Fibroblast of lung (primary cell): Measurements from ENCODE around the gene DISP2. TPM values are rescaled to one million over a fixed set of nuclear protein-coding genes. Genes with fewer than 3 reads are reported as not detected.
A peak's percentile ranks its signal among the peaks of the same experiment; 100 is the strongest.

Experiments used
- DNase-seq, 2 donors: peaks; one replicate each; pipeline versions ENCODE4 v3.0.0 to v3.0.0-alpha.2; 2010; ENCODE audit warnings: low read depth in 2 of 2
- H2AFZ ChIP-seq: 2 replicates; pipeline ENCODE4 v1.5.1; 2012; ENCODE audit warnings: low read length, control low read depth, inconsistent platforms
- H3K27ac ChIP-seq: 2 replicates; pipeline ENCODE4 v1.5.1; 2011; ENCODE audit warnings: low read length, control low read depth; ENCODE audit not compliant: insufficient read depth
- H3K27me3 ChIP-seq: 2 replicates; pipeline ENCODE4 v1.5.1; 2011; ENCODE audit warnings: mild to moderate bottlenecking, low read length; ENCODE audit not compliant: control insufficient read depth, insufficient read depth
- H3K36me3 ChIP-seq: 2 replicates; pipeline ENCODE4 v1.5.1; 2011; ENCODE audit warnings: low read length; ENCODE audit not compliant: control insufficient read depth, insufficient read depth
- H3K4me1 ChIP-seq: 2 replicates; pipeline ENCODE4 v1.5.1; 2011; ENCODE audit warnings: low read length; ENCODE audit not compliant: control insufficient read depth, insufficient read depth; ENCODE audit errors: extremely low read depth
- H3K4me2 ChIP-seq: 2 replicates; pipeline ENCODE4 v1.5.1; 2011; ENCODE audit warnings: low read length, control low read depth; ENCODE audit not compliant: insufficient read depth; ENCODE audit errors: extremely low read depth
- H3K4me3 ChIP-seq, 4 experiments: fragments of 200-600 bp in 1 of 4; sonication (generic) in 1 of 4; replicated peaks in 1 of 4; 2 replicates each; pipeline ENCODE4 v1.5.1; 2011 to 2016; ENCODE audit warnings: low read length in 4 of 4, low read depth in 3 of 4, mild to moderate bottlenecking in 3 of 4, control low read depth in 2 of 4, inconsistent platforms in 1 of 4, mixed read lengths in 1 of 4; ENCODE audit not compliant: insufficient read depth in 1 of 4; ENCODE audit errors: control extremely low read depth in 1 of 4
- H3K79me2 ChIP-seq: 2 replicates; pipeline ENCODE4 v1.5.1; 2012; ENCODE audit warnings: mild to moderate bottlenecking, low read length, inconsistent platforms; ENCODE audit not compliant: control insufficient read depth, insufficient read depth
- H3K9ac ChIP-seq: 2 replicates; pipeline ENCODE4 v1.5.1; 2011; ENCODE audit warnings: mild to moderate bottlenecking, low read length, control low read depth; ENCODE audit not compliant: insufficient read depth
- H3K9me3 ChIP-seq: 2 replicates; pipeline ENCODE4 v1.5.1; 2012; ENCODE audit warnings: low read depth, low read length; ENCODE audit not compliant: control insufficient read depth, insufficient read depth
- H4K20me1 ChIP-seq: 2 replicates; pipeline ENCODE4 v1.5.1; 2011; ENCODE audit warnings: low read length; ENCODE audit not compliant: control insufficient read depth, insufficient read depth; ENCODE audit errors: extremely low read depth
- CTCF ChIP-seq, 2 donors: IDR thresholded peaks in 1 of 2; conservative IDR thresholded peaks in 1 of 2; 1 replicate in 1 of 2; 2 replicates in 1 of 2; pipeline ENCODE4 v1.5.1; 2011 to 2012; ENCODE audit warnings: low read length in 2 of 2, control low read depth in 1 of 2, inconsistent platforms in 1 of 2, low read depth in 1 of 2, mild to moderate bottlenecking in 1 of 2
- EZH2 ChIP-seq: IDR thresholded peaks from 2 replicates; pipeline ENCODE4 v1.5.1; 2012; ENCODE audit warnings: low read length, control low read depth, mild to moderate bottlenecking; ENCODE audit errors: missing control alignments
- polyA plus RNA-seq, 2 donors: library from polyadenylated mRNA; depleted of rRNA in 1 of 2; stranded (reverse) in 1 of 2; unstranded in 1 of 2; fragments of >200 nt; gene quantifications; 2 replicates each; pipeline ENCODE4 v1.2.1, GENCODE V29; 2011 to 2012; ENCODE audit warnings: missing spikeins in 1 of 2
- total RNA-seq: library from RNA; depleted of rRNA; stranded (reverse); fragments of >200 nt; gene quantifications from 2 replicates; pipeline ENCODE4 v1.2.1, GENCODE V29; 2014

The DISP2 gene
- total and polyA plus RNA-seq, 2 donors (not counting 1 experiment from before 2014, with no cell fraction given), result under 0.01 to 0.11 TPM

GRCh38 chr15:40317580-40317979 lies 40.4 kb upstream of the DISP2 start:
- H3K27me3 ChIP-seq, result peaks cover 7% of the 10 kb centered on the region
- no peak overlapping the region for H3K27ac ChIP-seq
- H3K4me3 ChIP-seq, result no peak overlapping the region
- no peaks in the 10 kb centered on the region for H3K36me3 ChIP-seq
- H4K20me1 ChIP-seq, result no peaks in the 10 kb centered on the region
- H3K4me2 ChIP-seq, result no peak overlapping the region
- TF ChIP-seq CTCF (conservative IDR thresholded peaks at IDR 0.05 in 1 of 2, IDR thresholded peaks at IDR 0.05 in 1 of 2; ENCODE audit: low read depth in 1 of 2, low read length in 2 of 2) (no peak), EZH2 (no peak)
- no peaks in the 10 kb centered on the region for H3K79me2 ChIP-seq
- no peak for DNase-seq
- no peaks in the 10 kb centered on the region for H3K9me3 ChIP-seq
- peaks cover 4% of the 10 kb centered on the region for H3K4me1 ChIP-seq
- no peak overlapping the region for H2AFZ ChIP-seq
- no peak overlapping the region for H3K9ac ChIP-seq

GRCh38 chr15:40320409-40320808 lies 37.6 kb upstream of the DISP2 start:
- Histone ChIP-seq H3K36me3 (no peaks in the 10 kb centered on the region), H3K4me2 (no peak overlapping the region), H3K27me3 (peaks cover 2% of the 10 kb centered on the region), H4K20me1 (no peaks in the 10 kb centered on the region), H3K9ac (no peak overlapping the region), H3K9me3 (no peaks in the 10 kb centered on the region), H2AFZ (no peak overlapping the region), H3K4me3 (no peak overlapping the region), H3K27ac (no peak overlapping the region), H3K4me1 (peaks cover 12% of the 10 kb centered on the region), H3K79me2 (peaks cover 4% of the 10 kb centered on the region)
- TF ChIP-seq EZH2 (no peak), CTCF (conservative IDR thresholded peaks at IDR 0.05 in 1 of 2, IDR thresholded peaks at IDR 0.05 in 1 of 2; ENCODE audit: low read depth in 1 of 2, low read length in 2 of 2) (no peak)
- no peak for DNase-seq

GRCh38 chr15:40320931-40321371 lies 37.1 kb upstream of the DISP2 start:
- H3K79me2 ChIP-seq, result peaks cover 4% of the 10 kb centered on the region
- H3K36me3 ChIP-seq, result no peaks in the 10 kb centered on the region
- H3K4me1 ChIP-seq, result peaks cover 12% of the 10 kb centered on the region
- no peak overlapping the region for H2AFZ ChIP-seq
- no peak overlapping the region for H3K9ac ChIP-seq
- H3K27ac ChIP-seq, result no peak overlapping the region
- TF ChIP-seq EZH2 (no peak), CTCF (conservative IDR thresholded peaks at IDR 0.05 in 1 of 2, IDR thresholded peaks at IDR 0.05 in 1 of 2; ENCODE audit: low read depth in 1 of 2, low read length in 2 of 2) (peak; percentile 84 to 93)
- no peak overlapping the region for H3K4me2 ChIP-seq
- H3K4me3 ChIP-seq, result no peak overlapping the region
- H4K20me1 ChIP-seq, result no peaks in the 10 kb centered on the region
- peaks cover 2% of the 10 kb centered on the region for H3K27me3 ChIP-seq
- H3K9me3 ChIP-seq, result no peaks in the 10 kb centered on the region
- peak; percentile 60 to 75 for DNase-seq
